HCT116 (cell line): Measurements from ENCODE around the gene CCDC88C.

Source experiments
- FOSL1 ChIP-seq: IDR thresholded peaks from 2 replicates; pipeline ENCODE4 v1.6.1; 2012; ENCODE audit warnings: low read depth
- POLR2A ChIP-seq: IDR thresholded peaks from 2 replicates; pipeline ENCODE4 v1.7.0; 2011; ENCODE audit warnings: borderline replicate concordance; ENCODE audit not compliant: insufficient read depth, insufficient read length; ENCODE audit errors: extremely low read depth
- RAD21 ChIP-seq: IDR thresholded peaks from 2 replicates; pipeline ENCODE4 v1.6.1; 2012; ENCODE audit warnings: low read depth, mild to moderate bottlenecking
- SP1 ChIP-seq: IDR thresholded peaks from 2 replicates; pipeline ENCODE4 v1.6.1; 2012; ENCODE audit warnings: low read depth
- ZFX ChIP-seq: fragments of 450-650 bp; IDR thresholded peaks from 2 replicates; pipeline ENCODE4 v1.6.1; 2017
- TF ChIP-seq, protein P1 (sequence below): IDR thresholded peaks from 2 replicates; pipeline ENCODE4 v1.6.1; 2012

DNA sequence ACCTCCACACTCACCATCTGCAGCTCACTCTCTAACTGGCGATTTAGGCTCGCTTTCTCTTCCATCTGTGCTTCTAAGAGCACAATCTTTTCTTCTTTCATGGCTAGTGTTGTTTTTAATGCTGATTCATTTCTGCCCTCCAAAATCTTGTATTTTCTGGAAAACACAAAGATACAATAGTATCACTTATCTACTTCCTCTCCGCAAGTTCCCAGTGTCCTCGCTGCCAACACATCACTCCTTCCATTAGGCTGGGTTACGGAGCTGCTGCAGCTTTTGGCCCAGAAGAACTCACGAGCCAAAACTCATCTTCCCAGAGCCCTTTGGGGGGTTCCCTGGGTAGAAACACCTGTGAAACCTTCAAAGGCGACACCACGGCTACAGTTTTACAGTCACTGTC, 109.3 kb downstream of the CCDC88C start:
- TF ChIP-seq SP1 (no peak), POLR2A (no peak), ZFX (no peak), FOSL1 (no peak), RAD21 (no peak)
- TF ChIP-seq, protein P1, sequence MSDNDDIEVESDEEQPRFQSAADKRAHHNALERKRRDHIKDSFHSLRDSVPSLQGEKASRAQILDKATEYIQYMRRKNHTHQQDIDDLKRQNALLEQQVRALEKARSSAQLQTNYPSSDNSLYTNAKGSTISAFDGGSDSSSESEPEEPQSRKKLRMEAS: no peak
